Right renal pelvis (tissue), 4 donors: Measurements from ENCODE around the gene FMN1. TPM values are rescaled to one million over a fixed set of nuclear protein-coding genes. Genes with fewer than 3 reads are reported as not detected.
A peak's percentile ranks its signal among the peaks of the same experiment; 100 is the strongest.

ENCODE experiments used
- DNase-seq, 4 donors: peaks; one replicate each; pipeline ENCODE4 v3.0.0-alpha.2; 2013; ENCODE audit warnings: low read depth in 4 of 4, low spot score in 3 of 4, missing footprints in 1 of 4
- polyA plus RNA-seq, 4 donors: library from polyadenylated mRNA; unstranded; fragments of 120-200 nt; gene quantifications; one replicate each; pipeline ENCODE4 v1.2.1, GENCODE V29; 2013; ENCODE audit not compliant: insufficient read length in 4 of 4

Gene FMN1
- polyA plus RNA-seq, 4 donors: 16.4 to 18.6 (median 17.1) TPM

GRCh38 chr15:33131552-33132232 lies 62.8 kb downstream of the FMN1 start:
- no peak for DNase-seq

- DNase-seq: peak; percentile 73 to 95 (median 86)
Measured at GRCh38 chr15:33126559-33127290, 67.8 kb downstream of the FMN1 start.

GRCh38 chr15:33125894-33126537 lies 68.5 kb downstream of the FMN1 start:
- DNase-seq: no peak

GRCh38 chr15:33124811-33125210 lies 69.7 kb downstream of the FMN1 start:
- DNase-seq: no peak

GRCh38 chr15:33124279-33124678 lies 70.2 kb downstream of the FMN1 start:
- DNase-seq: no peak

- no peak for DNase-seq
Measured at GRCh38 chr15:33119865-33120264, 74.6 kb downstream of the FMN1 start.

- DNase-seq: no peak
Measured at GRCh38 chr15:33119273-33119672, 75.2 kb downstream of the FMN1 start.

GRCh38 chr15:33116198-33116597 lies 78.3 kb downstream of the FMN1 start:
- no peak for DNase-seq

- no peak for DNase-seq
Measured at GRCh38 chr15:33115191-33115861, 79.2 kb downstream of the FMN1 start.

- no peak for DNase-seq
Measured at GRCh38 chr15:33114374-33114717, 80.2 kb downstream of the FMN1 start.

- no peak for DNase-seq
Measured at GRCh38 chr15:33113666-33114373, 80.7 kb downstream of the FMN1 start.

GRCh38 chr15:33112541-33113105 lies 81.9 kb downstream of the FMN1 start:
- DNase-seq: no peak

GRCh38 chr15:33111041-33111451 lies 83.5 kb downstream of the FMN1 start:
- DNase-seq: no peak

- DNase-seq: no peak
Measured at GRCh38 chr15:33109345-33109744, 85.2 kb downstream of the FMN1 start.

- no peak for DNase-seq
Measured at GRCh38 chr15:33108518-33108917, 86.0 kb downstream of the FMN1 start.

- no peak for DNase-seq
Measured at GRCh38 chr15:33107950-33108349, 86.6 kb downstream of the FMN1 start.

- no peak for DNase-seq
Measured at GRCh38 chr15:33104212-33104611, 90.3 kb downstream of the FMN1 start.

- no peak for DNase-seq
Measured at GRCh38 chr15:33101036-33101435, 93.5 kb downstream of the FMN1 start.

- DNase-seq: no peak
Measured at GRCh38 chr15:33100314-33100713, 94.2 kb downstream of the FMN1 start.

- no peak for DNase-seq
Measured at GRCh38 chr15:33099739-33100138, 94.8 kb downstream of the FMN1 start.
